Esophagus muscularis mucosa (tissue), 4 donors: ENCODE results near the gene SYNJ2. TPM values are rescaled to one million over a fixed set of nuclear protein-coding genes. Genes with fewer than 3 reads are reported as not detected.

Experiments
- DNase-seq: peaks from one replicate; pipeline ENCODE4 v3.0.0-alpha.2; 2017; ENCODE audit errors: extremely low spot score
- H3K27ac ChIP-seq, 4 donors: fragments of 200-600 bp; sonication (generic); replicated peaks in 1 of 4; 1 replicate in 3 of 4; 2 replicates in 1 of 4; pipeline ENCODE4 v1.5.1; 2016 to 2019; ENCODE audit warnings: mild to moderate bottlenecking in 1 of 4
- H3K27me3 ChIP-seq, 4 donors: fragments of 200-600 bp; sonication (generic); one replicate each; pipeline versions ENCODE4 v1.5.1 to v1.6.0; 2016 to 2019
- H3K36me3 ChIP-seq, 4 donors: fragments of 200-600 bp; sonication (generic); one replicate each; pipeline ENCODE4 v1.5.1; 2016 to 2019
- H3K4me1 ChIP-seq, 4 donors: fragments of 200-600 bp; sonication (generic); one replicate each; pipeline ENCODE4 v1.5.1; 2016 to 2019
- H3K4me3 ChIP-seq, 4 donors: fragments of 200-600 bp; sonication (generic); 1 replicate in 2 of 4; 2 replicates in 2 of 4; pipeline ENCODE4 v1.5.1; 2016 to 2019; ENCODE audit warnings: mild to moderate bottlenecking in 4 of 4, moderate library complexity in 1 of 4
- H3K9me3 ChIP-seq, 4 donors: fragments of 200-600 bp; sonication (generic); 1 replicate in 3 of 4; 2 replicates in 1 of 4; pipeline ENCODE4 v1.5.1; 2016 to 2019
- CTCF ChIP-seq, 3 experiments: fragments of 200-600 bp in 2 of 3; fragments of 450-650 bp in 1 of 3; sonication (generic) in 2 of 3; IDR thresholded peaks; one replicate each; pipeline ENCODE4 v1.5.1; 2017 to 2019; ENCODE audit warnings: antibody characterized with exemption in 3 of 3, mild to moderate bottlenecking in 2 of 3, moderate library complexity in 1 of 3
- EP300 ChIP-seq: sonication (generic); formaldehyde crosslinking; IDR thresholded peaks from one replicate; pipeline ENCODE4 v1.6.1; 2017; ENCODE audit warnings: antibody characterized with exemption
- POLR2A ChIP-seq: fragments of 450-650 bp; IDR thresholded peaks from one replicate; pipeline ENCODE4 v1.6.1; 2017; ENCODE audit warnings: antibody characterized with exemption, moderate library complexity, mild to moderate bottlenecking, low read depth
- POLR2AphosphoS5 ChIP-seq, 2 donors: sonication (generic); formaldehyde crosslinking; IDR thresholded peaks; one replicate each; pipeline ENCODE4 v1.6.1; 2017; ENCODE audit warnings: antibody characterized with exemption in 2 of 2
- WGBS: methylation state at CpG from one replicate; pipeline ENCODE4 v1.1.5; 2018; 5-methylcytosine and 5-hydroxymethylcytosine counted together
- intact Hi-C: fragments of 100-400 bp; cut with DNase I; formaldehyde crosslinking; loops from one replicate; pipeline ENCODE4 v1.15.1; 2023
- total RNA-seq, 4 donors: library from RNA; depleted of rRNA; stranded (reverse); fragments of >200 nt; gene quantifications; one replicate each; pipeline versions ENCODE4 v1.1.0 to v1.2.1, GENCODE V29; 2016

The SYNJ2 gene
- total RNA-seq, 4 donors from 2014 or later = 17.0 to 25.3 (median 25.1) TPM

GRCh38 chr6:158008864-158009113 is 27.1 kb downstream of the SYNJ2 start:
- H3K4me3 ChIP-seq = no peak overlapping the region
- no peak for DNase-seq
- peak overlapping the region in 3 of 4 donors; percentile 38 to 63 (median 39) for H3K27ac ChIP-seq
- intact Hi-C loops = no loop called here
- H3K9me3 ChIP-seq = no peaks in the 10 kb centered on the region
- H3K4me1 ChIP-seq = peaks cover 36 to 63% (median 48%) of the 10 kb centered on the region in 4 donors
- no peaks in the 10 kb centered on the region for H3K27me3 ChIP-seq
- H3K36me3 ChIP-seq = no peaks in the 10 kb centered on the region
- WGBS = 59% methylated on average over 6 of the region's 6 CpGs
- no peak for TF ChIP-seq CTCF (IDR thresholded peaks at IDR 0.05)
- TF ChIP-seq EP300 = no peak
- TF ChIP-seq POLR2AphosphoS5 (IDR thresholded peaks at IDR 0.05) = no peak
- no peak for TF ChIP-seq POLR2A

GRCh38 chr6:158009114-158009891 is 27.6 kb downstream of the SYNJ2 start:
- peak overlapping the region in 1 of 4 donors; percentile 12 for H3K4me3 ChIP-seq
- 18% methylated on average over 13 of the region's 13 CpGs for WGBS
- no peaks in the 10 kb centered on the region for H3K36me3 ChIP-seq
- intact Hi-C loops = no loop called here
- TF ChIP-seq CTCF (IDR thresholded peaks at IDR 0.05) (no peak), POLR2AphosphoS5 (IDR thresholded peaks at IDR 0.05) (peak in 1 of 2 donors; percentile 11)
- no peaks in the 10 kb centered on the region for H3K9me3 ChIP-seq
- peak overlapping the region; percentile 38 to 63 (median 42) for H3K27ac ChIP-seq
- peaks cover 31 to 58% (median 43%) of the 10 kb centered on the region in 4 donors for H3K4me1 ChIP-seq
- H3K27me3 ChIP-seq = no peaks in the 10 kb centered on the region
- DNase-seq = no peak

GRCh38 chr6:158009935-158010585 is 28.4 kb downstream of the SYNJ2 start:
- no peaks in the 10 kb centered on the region for H3K27me3 ChIP-seq
- intact Hi-C loops = no loop called here
- 98% methylated on average over 6 of the region's 6 CpGs for WGBS
- no peaks in the 10 kb centered on the region for H3K36me3 ChIP-seq
- peaks cover 27 to 53% (median 38%) of the 10 kb centered on the region in 4 donors for H3K4me1 ChIP-seq
- peak overlapping the region in 3 of 4 donors; percentile 38 to 63 (median 39) for H3K27ac ChIP-seq
- no peaks in the 10 kb centered on the region for H3K9me3 ChIP-seq
- no peak overlapping the region for H3K4me3 ChIP-seq
- DNase-seq = no peak
- TF ChIP-seq EP300 = no peak
- TF ChIP-seq CTCF (IDR thresholded peaks at IDR 0.05) = no peak
- no peak for TF ChIP-seq POLR2AphosphoS5 (IDR thresholded peaks at IDR 0.05)
- TF ChIP-seq POLR2A = no peak

- Histone ChIP-seq H3K9me3 (no peaks in the 10 kb centered on the region), H3K27ac (no peak overlapping the region), H3K27me3 (no peaks in the 10 kb centered on the region), H3K4me1 (peaks cover 27 to 46% (median 32%) of the 10 kb centered on the region in 4 donors), H3K36me3 (no peaks in the 10 kb centered on the region), H3K4me3 (no peak overlapping the region)
- TF ChIP-seq POLR2AphosphoS5 (IDR thresholded peaks at IDR 0.05) = no peak
- TF ChIP-seq CTCF (IDR thresholded peaks at IDR 0.05) = no peak
- TF ChIP-seq EP300 = no peak
- no peak for TF ChIP-seq POLR2A
- intact Hi-C loops = no loop called here
- DNase-seq = no peak
- WGBS = 93% methylated on average over 19 of the region's 19 CpGs
Observed at GRCh38 chr6:158010591-158011477, 29.2 kb downstream of the SYNJ2 start.
